HG03060 (cell line): ENCODE results near the gene KRT76.

Experiments
- ATAC-seq: cut with Tn5 transposase; IDR thresholded peaks from one replicate; pipeline ENCODE4 v1.9.1; 2021; ENCODE audit warnings: low read depth, moderate number of reproducible peaks; ENCODE audit not compliant: unreplicated experiment

The KRT76 gene

DNA sequence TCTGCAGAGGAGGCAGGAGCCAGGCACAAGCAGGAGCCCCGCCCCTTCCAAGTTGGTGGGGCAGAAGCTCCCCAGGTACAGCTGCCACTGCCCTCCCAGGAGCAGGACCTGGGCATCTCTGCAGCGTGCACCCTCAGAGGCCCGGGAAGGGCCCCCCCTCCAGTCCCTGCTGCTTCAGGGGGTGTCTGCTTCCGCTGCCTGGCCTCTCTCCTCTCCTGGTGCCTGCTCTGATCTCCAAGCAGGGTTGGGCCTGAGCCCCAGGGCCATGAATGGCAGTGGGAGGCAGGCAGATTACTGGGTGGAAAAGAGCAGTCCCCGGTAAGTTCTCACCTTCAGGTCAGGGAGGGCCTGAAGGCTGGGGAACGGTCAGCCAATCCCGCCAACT is 35.0 kb downstream of the KRT76 start:
- ATAC-seq: no peak

DNA sequence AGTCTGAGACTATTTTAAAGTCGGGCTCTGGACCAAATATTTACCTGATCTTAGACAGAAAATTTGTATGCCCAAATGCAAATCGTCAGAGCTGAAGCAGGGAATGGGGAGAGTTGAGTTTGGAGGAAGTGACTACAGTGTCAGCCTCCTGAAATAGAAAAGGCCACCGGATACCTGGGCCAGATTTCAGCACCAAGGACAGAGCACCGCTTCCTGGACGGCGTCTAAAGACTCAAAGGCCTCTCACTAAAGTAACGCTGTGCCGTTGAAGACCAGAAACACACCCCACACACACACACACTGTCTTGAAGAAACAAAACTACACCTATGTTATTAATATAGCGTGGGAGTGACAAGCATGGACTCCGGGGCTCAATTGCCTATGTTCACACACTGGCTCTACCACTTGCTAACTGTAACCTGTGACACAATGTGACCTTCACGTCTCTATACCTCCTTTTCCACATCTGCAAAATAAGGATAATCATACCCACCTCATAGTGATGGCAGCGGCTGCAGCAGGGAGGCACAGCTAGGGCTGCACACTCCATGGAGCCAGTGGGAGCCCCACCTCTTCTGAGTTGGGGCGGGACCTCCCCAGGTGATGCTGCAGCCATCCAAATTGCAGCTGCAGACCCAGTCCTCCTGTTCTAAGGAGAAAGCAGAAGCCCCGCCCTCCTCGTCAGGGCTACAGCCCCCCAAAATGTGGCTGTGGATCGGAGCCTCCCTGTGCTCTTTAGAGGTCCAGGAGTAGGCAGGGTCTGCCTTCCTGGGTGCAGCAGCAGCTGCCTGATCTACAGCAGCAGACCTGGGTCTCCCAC is 35.6 kb downstream of the KRT76 start:
- no peak for ATAC-seq

DNA sequence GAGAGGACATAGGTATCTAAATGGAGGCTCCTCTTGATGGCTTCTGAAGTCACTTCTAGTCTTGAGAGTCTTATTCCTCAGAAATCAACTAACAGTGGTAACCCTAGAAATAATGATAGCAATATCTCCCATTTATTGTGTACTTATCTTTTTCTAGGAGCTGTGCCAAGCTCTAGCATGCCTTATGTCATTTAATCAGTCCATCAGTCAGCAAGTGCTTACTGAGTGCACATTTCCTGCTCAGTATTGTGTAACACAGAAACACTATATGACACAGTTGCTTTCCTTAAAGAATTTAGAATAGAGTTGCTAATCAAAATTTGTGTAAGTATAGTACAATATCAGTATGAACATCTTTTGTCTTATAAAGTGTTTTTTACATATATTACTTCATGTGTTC is 36.6 kb downstream of the KRT76 start:
- no peak for ATAC-seq

DNA sequence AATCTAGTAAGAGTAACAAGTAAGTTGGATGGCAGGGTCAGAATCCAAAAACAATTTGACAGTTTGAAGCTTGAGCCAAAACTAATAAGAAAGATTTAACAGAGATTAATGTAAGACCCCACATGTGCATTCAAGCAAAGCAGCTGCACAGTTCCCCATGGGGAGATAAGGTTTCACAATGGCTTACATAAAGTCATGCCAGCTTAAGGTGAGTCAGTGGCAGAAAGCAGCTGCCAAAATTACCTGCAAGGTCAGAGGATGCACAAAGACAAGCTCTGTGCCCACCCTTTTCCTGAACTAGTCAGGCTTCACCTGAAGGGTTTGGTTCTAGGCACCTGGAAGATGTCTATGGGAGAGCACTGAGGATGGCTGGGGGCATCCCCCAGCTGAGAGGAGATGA is 37.2 kb downstream of the KRT76 start:
- no peak for ATAC-seq

DNA sequence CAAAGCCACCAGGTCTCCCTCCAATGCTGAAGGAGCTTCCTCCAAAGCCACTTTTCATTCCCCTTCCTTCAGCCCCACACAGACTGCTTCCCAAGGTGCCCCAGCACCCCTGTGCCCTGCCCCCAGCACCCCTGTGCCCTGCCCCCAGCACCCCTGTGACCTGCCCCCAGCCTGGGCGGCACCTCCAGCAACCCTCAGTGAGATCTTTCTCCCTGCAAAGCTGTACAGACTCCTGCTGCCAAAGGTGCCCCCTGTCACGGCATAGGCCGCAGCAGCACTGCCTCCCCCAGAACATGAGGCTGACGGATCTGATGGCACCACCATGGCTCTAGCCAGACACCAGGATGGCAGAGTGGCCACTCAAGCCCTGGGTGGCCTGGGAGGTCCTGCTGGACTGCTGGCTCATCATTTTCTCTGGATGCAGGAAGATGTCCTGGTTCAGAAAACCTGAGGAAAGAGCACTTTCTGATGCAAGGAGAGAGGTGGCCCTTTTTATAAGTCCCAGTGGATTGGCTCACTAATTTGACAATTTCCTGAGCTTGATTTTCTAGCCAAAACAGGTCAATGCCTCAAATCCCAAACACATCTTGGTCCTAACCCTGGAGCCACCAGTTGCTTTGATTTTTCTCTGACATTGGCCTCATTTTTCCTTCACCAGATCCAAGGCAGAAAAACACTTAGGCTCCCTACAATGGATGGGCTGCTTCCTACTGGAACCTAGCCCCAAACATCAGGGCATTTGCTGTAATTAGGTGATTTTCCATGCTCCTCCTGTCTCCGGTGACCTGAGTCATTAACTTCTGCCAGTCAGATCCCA is 41.1 kb downstream of the KRT76 start:
- no peak for ATAC-seq

DNA sequence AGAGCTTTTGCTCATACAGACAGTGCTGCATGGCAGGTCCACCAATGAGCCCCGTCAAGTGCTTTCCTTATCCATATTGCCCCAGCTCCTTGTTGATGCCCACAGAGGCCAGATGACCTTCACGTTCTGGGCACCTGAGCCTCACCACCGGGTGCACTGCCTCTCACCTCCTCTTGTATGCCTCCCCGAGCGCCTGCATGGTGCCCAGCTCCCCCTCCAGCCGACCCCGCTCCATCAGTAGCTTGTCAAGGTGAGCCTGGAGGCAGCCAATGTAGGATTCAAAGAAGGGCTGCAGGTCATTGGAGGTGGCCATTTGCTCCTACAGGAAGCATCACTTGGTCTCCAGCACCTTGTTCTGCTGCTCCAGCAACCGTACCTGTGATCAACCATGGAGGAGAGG is 42.0 kb downstream of the KRT76 start:
- ATAC-seq: no peak

DNA sequence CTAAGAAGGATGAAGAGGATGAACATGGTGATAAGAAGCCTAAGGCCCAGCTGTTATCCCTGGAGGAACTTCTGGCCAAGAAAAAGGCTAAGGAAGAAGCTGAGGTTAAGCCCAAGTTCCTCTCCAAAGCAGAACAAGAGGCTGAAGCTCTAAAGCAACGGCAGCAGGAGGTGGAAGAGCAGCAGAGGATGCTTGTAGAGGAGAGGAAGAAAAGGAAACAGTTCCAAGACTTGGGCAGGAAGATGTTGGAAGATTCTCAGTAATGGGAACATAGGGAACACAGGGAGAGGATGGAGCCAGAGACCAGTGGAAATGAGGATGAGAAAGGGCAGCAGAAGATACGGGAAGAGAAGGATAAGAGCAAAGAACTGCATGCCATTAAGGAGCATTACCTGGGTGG is 46.4 kb downstream of the KRT76 start:
- no peak for ATAC-seq

DNA sequence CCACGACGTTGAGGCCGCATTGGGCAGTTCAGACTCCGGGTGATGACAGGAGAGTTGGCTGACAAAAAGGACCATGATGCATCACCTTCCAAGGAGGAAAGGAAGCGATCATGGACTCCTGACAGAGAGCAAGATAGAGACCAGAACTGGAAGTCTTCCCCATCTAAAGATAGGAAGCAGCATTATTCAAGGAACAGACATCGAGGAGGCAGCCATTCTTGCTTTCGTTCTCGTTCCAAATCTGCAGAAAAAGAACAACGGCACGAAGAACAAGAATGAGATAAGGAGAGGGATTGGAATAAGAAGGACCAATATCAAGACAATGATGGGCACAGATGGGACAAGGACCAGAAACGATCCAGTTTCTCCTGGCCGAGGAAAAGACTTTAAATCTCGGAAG is 46.8 kb downstream of the KRT76 start:
- no peak for ATAC-seq

DNA sequence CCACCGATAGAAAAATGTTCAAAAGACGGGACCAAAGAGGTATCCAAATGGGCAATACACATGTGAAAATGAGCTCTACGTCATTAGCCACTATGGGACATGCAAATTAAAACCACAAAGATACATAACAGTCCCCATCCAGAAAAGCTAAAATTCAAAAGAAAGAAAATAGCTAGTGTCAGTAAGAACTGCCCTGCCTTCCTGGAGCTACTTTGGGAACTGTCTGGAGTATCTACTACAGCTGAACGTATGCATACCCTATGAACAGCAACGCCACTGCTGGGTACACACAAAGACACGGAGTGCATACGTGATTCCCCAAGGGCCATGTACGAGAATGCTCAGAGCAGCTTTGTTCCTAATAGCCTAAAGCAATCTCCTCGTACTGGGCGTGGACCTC is 48.0 kb downstream of the KRT76 start:
- no peak for ATAC-seq

DNA sequence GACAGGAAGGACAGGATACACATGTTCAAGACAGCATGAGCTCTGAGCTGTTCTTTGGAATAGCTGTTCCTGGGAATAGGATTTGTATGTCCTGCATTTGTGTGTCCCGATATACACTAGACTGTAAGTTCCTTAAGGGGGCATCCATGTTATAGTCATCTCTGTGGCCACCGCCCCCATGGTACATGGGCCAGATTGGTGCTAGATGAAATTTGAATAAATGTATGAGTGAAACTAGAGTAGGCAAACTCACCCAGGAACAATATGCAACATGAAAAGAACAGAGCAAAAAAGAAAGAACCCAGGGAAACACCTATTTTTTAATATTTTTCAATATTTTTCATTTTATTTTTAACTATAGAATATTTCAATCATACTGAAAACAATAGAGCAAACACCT is 48.8 kb downstream of the KRT76 start:
- no peak for ATAC-seq

DNA sequence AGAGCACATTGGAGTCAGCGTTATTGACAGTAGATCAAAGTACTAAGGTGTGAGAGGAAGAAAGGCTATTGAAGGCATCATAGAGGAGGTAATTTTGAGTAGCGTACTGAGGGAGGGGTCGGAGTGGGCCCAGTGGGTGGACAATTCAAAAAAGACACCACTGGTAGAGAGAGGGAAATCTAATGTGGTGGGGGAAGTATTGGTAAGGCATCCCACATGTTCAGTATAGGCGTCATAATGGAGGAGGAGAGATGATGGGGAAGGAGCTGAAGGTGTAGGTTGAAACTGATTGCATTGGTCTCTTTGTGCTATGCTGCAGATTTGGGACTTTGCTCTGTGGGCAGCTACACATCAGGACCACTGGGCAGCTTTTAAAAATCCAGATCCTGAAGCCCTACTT is 50.1 kb downstream of the KRT76 start:
- no peak for ATAC-seq

DNA sequence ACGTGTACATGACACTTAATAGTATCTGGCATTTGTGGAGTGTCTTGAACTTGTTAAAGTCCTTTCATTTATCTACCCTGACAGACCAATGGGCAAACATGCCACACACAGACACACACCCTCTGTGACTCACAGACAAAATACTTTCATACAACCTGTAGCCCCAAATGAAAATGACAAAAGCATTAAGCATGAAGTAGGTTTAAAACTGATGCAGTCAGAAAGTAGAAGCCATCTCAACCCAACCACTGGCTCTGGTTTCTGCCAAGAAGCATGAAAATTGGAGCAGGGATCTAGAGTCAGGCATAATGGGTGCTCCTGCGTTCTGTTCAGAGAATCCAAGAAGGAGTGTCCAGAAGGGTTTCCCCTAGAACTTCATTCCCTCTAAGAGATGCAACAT is 50.7 kb downstream of the KRT76 start:
- no peak for ATAC-seq

DNA sequence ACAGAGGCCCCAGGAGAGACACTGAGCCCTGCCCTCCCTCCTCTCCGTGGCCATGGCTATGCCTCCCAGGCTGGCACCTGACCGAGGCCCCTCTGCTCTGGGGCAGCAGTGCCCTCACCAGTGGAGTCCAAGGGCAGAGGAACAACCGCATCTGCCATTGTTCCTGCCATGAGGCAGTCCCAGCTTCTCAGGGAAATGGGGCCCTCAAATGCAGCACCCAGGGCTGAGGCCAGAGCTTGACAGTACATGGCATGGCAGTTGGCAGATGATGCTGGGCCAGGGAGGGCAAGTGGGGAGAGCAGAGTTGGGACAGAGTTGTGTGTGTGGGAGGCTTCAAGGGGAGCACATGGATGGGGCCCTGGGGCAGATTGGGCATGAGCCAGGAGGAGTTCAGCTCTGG is 52.8 kb downstream of the KRT76 start:
- no peak for ATAC-seq

DNA sequence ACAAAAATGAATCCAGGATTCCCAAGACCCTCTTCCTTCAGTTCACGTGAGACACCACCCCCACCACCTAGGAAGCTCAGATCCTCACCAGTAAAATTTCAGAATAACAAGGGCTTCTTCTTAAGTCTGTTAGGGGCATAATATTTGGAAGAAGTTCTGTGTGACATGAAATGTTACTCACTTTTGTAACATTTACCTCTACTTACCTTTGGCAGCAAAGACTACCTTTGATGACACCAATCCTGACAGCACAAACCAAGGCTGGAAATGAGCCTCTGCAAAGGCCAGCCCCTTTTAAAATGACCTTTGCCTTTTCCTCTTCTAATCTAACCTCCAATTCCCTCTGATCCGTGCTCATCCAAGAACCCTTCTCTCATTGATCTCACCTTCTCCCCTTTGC is 54.5 kb downstream of the KRT76 start:
- ATAC-seq: no peak

DNA sequence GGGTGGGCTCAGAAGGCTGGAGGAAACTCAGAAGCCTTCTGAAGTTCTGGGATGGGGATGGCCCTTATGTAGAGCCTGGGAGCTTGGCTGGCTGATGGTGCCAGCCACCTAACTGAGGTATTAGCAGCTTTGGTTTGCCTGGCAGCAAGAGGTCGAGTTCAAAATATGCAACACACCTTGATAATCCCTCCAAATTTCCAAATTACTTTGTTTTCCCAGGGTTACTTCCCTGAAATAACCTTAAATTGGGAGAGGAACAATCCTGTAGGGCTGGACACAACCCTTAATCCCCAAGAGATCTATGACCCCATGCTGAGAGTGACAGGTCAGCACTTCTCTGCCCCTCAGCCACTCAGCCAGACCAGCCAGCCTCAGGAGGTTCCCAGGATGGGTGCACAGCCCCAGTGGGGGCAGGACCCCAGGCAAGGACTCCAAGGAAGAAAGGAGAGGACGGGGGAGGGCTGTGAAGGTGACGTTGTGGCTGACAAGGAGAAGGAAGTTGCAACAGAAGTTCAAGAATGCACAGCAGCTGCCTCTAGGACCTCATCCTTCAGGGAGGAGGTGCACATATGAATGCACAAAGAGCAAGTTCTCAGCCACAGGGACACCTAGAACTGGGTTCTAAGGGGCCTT is 55.2 kb downstream of the KRT76 start:
- no peak for ATAC-seq

DNA sequence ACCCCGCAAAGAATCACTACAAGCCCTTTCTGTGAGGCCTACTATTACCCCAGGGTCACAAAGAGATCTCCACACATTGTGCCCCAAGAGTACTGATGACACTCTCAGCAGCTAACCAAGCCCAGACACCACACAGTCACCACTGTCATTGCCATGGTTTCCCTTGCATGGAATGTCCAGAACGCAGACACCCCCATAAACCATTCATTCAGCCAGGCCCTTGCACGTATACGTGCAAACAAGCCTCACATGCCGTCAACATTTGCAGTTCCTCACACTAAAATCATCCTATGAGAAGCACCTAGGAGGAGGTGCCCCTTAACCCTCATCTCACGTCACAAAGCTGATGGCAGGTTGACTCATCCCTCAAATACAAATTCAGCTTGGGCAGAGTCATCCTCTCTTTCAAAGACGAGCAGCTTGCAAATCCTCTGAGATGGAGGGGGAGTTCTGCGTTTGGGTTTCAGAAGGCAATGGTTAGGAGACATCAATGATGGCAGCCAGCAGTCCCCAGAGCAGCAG is 56.7 kb downstream of the KRT76 start:
- ATAC-seq: no peak
